Astrocyte (in vitro differentiated cells and primary cell): ENCODE data around the gene ZNF442. TPM values are rescaled to one million over a fixed set of nuclear protein-coding genes. Genes with fewer than 3 reads are reported as not detected.
"Not testable (repeated sequence)": the region's sequence is repeated elsewhere in the genome, so short reads cannot be mapped to it uniquely, and the experiment has no call there.

Experiments
- DNase-seq: peaks from one replicate; pipeline ENCODE4 v3.0.0-alpha.2; 2010; ENCODE audit warnings: low read depth
- FAIRE-seq: peaks from 2 replicates; lab custom pipeline; 2011; peaks lifted over from hg19 to GRCh38; lab: Jason Lieb, UNC
- H2AFZ ChIP-seq: 2 replicates; pipeline ENCODE4 v1.6.0; 2012; ENCODE audit warnings: low read depth, low read length, inconsistent platforms
- H3K27ac ChIP-seq: 2 replicates; pipeline ENCODE4 v1.5.1; 2011; ENCODE audit warnings: low read depth, low read length, inconsistent platforms
- H3K27me3 ChIP-seq: 2 replicates; pipeline ENCODE4 v1.6.0; 2011; ENCODE audit warnings: low read length, inconsistent platforms; ENCODE audit not compliant: insufficient read depth
- H3K36me3 ChIP-seq: 2 replicates; pipeline ENCODE4 v1.5.1; 2011; ENCODE audit warnings: low read length, inconsistent platforms; ENCODE audit not compliant: insufficient read depth
- H3K4me1 ChIP-seq: 2 replicates; pipeline ENCODE4 v1.5.1; 2011; ENCODE audit warnings: low read length, inconsistent platforms; ENCODE audit not compliant: insufficient read depth
- H3K4me2 ChIP-seq: 2 replicates; pipeline ENCODE4 v1.6.0; 2012; ENCODE audit warnings: low read length, inconsistent platforms
- H3K4me3 ChIP-seq: 2 replicates; pipeline ENCODE4 v1.5.1; 2011; ENCODE audit warnings: low read depth, mild to moderate bottlenecking, low read length, inconsistent platforms; ENCODE audit not compliant: insufficient read depth
- H3K79me2 ChIP-seq: 2 replicates; pipeline ENCODE4 v1.6.0; 2012; ENCODE audit warnings: mild to moderate bottlenecking, low read length, inconsistent platforms; ENCODE audit not compliant: insufficient read depth
- H3K9ac ChIP-seq: 2 replicates; pipeline ENCODE4 v1.6.0; 2012; ENCODE audit warnings: mild to moderate bottlenecking, low read length, inconsistent platforms
- H3K9me3 ChIP-seq: 2 replicates; pipeline ENCODE4 v1.5.1; 2012; ENCODE audit warnings: low read depth, mild to moderate bottlenecking, low read length, inconsistent platforms; ENCODE audit not compliant: insufficient read depth
- H4K20me1 ChIP-seq: 2 replicates; pipeline ENCODE4 v1.6.0; 2012; ENCODE audit warnings: low read length, inconsistent platforms; ENCODE audit not compliant: insufficient read depth
- H3K27ac Mint-ChIP-seq: one replicate; pipeline ENCODE4 v1.8.0; 2021; ENCODE audit warnings: mild to moderate bottlenecking, mixed read lengths; ENCODE audit not compliant: unreplicated experiment
- H3K27me3 Mint-ChIP-seq: one replicate; pipeline ENCODE4 v1.8.0; 2021; ENCODE audit warnings: low read depth, mixed read lengths; ENCODE audit not compliant: unreplicated experiment
- H3K36me3 Mint-ChIP-seq: one replicate; pipeline ENCODE4 v1.8.0; 2021; ENCODE audit warnings: low read depth, mixed read lengths; ENCODE audit not compliant: unreplicated experiment
- H3K4me1 Mint-ChIP-seq: one replicate; pipeline ENCODE4 v1.8.0; 2021; ENCODE audit warnings: low read depth, mixed read lengths; ENCODE audit not compliant: unreplicated experiment
- H3K4me3 Mint-ChIP-seq: one replicate; pipeline ENCODE4 v1.8.0; 2021; ENCODE audit warnings: mild to moderate bottlenecking, moderate library complexity, mixed read lengths; ENCODE audit not compliant: unreplicated experiment
- H3K9me3 Mint-ChIP-seq: one replicate; pipeline ENCODE4 v1.8.0; 2021; ENCODE audit warnings: mild to moderate bottlenecking, mixed read lengths; ENCODE audit not compliant: unreplicated experiment
- CTCF ChIP-seq: IDR thresholded peaks from 2 replicates; pipeline ENCODE4 v1.5.1; 2011; ENCODE audit warnings: low read depth, mild to moderate bottlenecking, inconsistent platforms, low read length, moderate library complexity; ENCODE audit not compliant: insufficient read depth
- EZH2 ChIP-seq: IDR thresholded peaks from 2 replicates; pipeline ENCODE4 v1.6.1; 2012; ENCODE audit warnings: mild to moderate bottlenecking, low read length, inconsistent platforms; ENCODE audit not compliant: insufficient read depth
- total RNA-seq: library from RNA; stranded (reverse); gene quantifications from 2 replicates; pipeline ENCODE4 v1.2.1, GENCODE V29; 2021

Gene ZNF442
- total RNA-seq, 1 donor from 2014 or later: 0.95 TPM

DNA sequence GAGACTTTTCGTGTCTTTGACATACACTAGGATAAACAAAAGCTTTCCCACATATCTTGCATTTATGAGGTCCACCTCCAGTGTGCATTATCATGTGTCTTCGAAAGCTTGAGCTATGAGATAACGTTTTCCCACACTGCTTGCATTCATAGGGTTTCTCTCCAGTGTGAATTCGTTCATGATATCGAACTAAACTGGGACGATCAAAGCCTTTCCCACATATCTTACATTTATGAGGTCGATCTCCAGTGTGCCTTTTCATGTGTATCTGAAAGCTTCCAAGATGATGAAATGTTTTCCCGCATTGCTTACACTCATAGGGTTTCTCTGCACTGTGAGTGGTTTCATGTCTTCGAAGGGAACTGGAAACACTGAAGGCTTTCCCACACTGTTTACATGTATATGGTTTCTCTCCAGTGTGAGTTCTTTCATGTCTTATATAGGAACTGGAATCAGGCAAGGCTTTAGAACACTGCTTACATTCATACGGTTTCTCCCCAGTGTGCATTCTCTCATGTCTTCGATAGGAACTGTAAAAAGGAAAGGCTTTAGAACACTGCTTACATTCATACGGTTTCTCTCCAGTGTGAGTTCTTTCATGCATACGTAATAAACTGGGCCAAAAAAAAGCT is 46.6 kb downstream of the ZNF442 start:
- no peaks in the 10 kb centered on the region for H4K20me1 ChIP-seq
- no peaks in the 10 kb centered on the region for H3K79me2 ChIP-seq
- FAIRE-seq (no peak), DNase-seq (no peak)
- no peak overlapping the region for H3K27ac ChIP-seq
- no peak overlapping the region for H3K9ac ChIP-seq
- Mint-ChIP-seq H3K27ac (no peak overlapping the region), H3K4me1 (no peaks in the 10 kb centered on the region), H3K36me3 (no peaks in the 10 kb centered on the region), H3K4me3 (no peak overlapping the region), H3K27me3 (no peaks in the 10 kb centered on the region), H3K9me3 (peaks cover 13% of the 10 kb centered on the region)
- no peaks in the 10 kb centered on the region for H3K36me3 ChIP-seq
- no peak overlapping the region for H3K4me2 ChIP-seq
- no peak overlapping the region for H2AFZ ChIP-seq
- no peaks in the 10 kb centered on the region for H3K27me3 ChIP-seq
- peaks cover 30% of the 10 kb centered on the region for H3K9me3 ChIP-seq
- H3K4me3 ChIP-seq: no peak overlapping the region
- H3K4me1 ChIP-seq: no peaks in the 10 kb centered on the region
- TF ChIP-seq EZH2: no peak
- TF ChIP-seq CTCF: no peak

DNA sequence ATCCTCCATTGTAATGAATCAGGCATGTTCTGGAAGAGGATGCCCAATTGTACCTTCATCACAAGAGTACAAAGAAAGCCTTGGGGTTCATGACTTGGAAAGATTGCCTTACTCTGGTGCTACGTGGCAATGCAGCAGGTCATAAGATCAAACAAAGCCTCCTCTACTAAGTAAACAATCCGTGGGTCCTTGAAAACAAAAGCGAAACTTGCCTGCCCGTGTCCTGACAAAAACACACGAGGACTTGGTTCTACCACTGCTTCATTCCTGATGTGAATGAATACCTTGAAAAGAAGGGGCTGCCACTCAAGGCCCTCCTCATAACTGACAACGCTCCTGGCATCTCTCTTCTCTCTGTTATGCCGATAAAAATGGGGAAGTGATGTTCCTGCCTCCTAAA is 50.9 kb downstream of the ZNF442 start:
- H3K9me3 Mint-ChIP-seq: peaks cover 19% of the 10 kb centered on the region

DNA sequence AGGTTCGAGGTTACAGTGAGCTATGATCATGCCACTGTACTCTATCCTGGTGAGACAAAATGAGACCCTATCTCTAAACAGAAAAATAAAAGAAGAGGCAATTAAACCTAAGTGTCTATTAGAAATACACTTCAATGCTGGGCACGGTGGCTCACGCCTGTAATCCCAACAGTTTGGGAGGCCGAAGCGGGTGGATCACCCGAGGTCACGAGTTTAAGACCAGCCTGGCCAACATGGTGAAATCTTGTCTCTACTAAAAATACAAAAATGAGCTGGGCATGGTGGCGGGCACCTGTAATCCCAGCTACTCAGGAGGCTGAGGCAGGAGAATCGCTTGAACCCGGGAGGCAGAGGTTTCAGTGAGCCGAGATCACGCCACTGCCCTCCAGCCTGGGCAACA is 56.6 kb downstream of the ZNF442 start:
- H3K4me2 ChIP-seq, H3K27ac Mint-ChIP-seq, H3K4me1 Mint-ChIP-seq, H3K9ac ChIP-seq, FAIRE-seq, H3K9me3 ChIP-seq, H3K36me3 ChIP-seq, H3K4me1 ChIP-seq, H3K27me3 Mint-ChIP-seq, H3K36me3 Mint-ChIP-seq, H3K79me2 ChIP-seq, H3K27me3 ChIP-seq, H3K27ac ChIP-seq, DNase-seq, H3K4me3 Mint-ChIP-seq, H3K4me3 ChIP-seq, H4K20me1 ChIP-seq, H2AFZ ChIP-seq: not testable (repeated sequence)
- H3K9me3 Mint-ChIP-seq: peaks cover 18% of the 10 kb centered on the region

More for the DNA sequence above, 50.9 kb downstream of the ZNF442 start:
- Mint-ChIP-seq H3K27me3 (no peaks in the 10 kb centered on the region), H3K27ac (no peak overlapping the region), H3K4me1 (no peaks in the 10 kb centered on the region), H3K4me3 (no peak overlapping the region), H3K36me3 (no peaks in the 10 kb centered on the region)
- H2AFZ ChIP-seq: no peak overlapping the region
- no peaks in the 10 kb centered on the region for H3K27me3 ChIP-seq
- FAIRE-seq (no peak), DNase-seq (no peak)
- no peak overlapping the region for H3K4me3 ChIP-seq
- H3K27ac ChIP-seq: no peak overlapping the region
- no peak overlapping the region for H3K4me2 ChIP-seq
- peaks cover 25% of the 10 kb centered on the region for H3K9me3 ChIP-seq
- no peaks in the 10 kb centered on the region for H3K4me1 ChIP-seq
- H3K79me2 ChIP-seq: no peaks in the 10 kb centered on the region
- no peaks in the 10 kb centered on the region for H3K36me3 ChIP-seq
- TF ChIP-seq EZH2 (no peak), CTCF (no peak)
- H4K20me1 ChIP-seq: no peaks in the 10 kb centered on the region
- H3K9ac ChIP-seq: no peak overlapping the region

Other genes with a start within 250 kb of the ZNF442 start
- gene ZNF20, start 225.3 kb downstream of the ZNF442 start, total RNA-seq: 7.5 and 8.2 TPM in 2 replicates
- 13.7 and 16.1 TPM in 2 replicates for gene ZNF625, start 208.9 kb downstream of the ZNF442 start, total RNA-seq
- gene ZNF136, start 202.6 kb downstream of the ZNF442 start, total RNA-seq: 8.3 and 11.1 TPM in 2 replicates
- gene ZNF44, start 70.8 kb downstream of the ZNF442 start, total RNA-seq: 0.09 TPM in 1 of 2 replicates, not detected in the other
- gene ZNF563, start 32.0 kb downstream of the ZNF442 start, total RNA-seq: not detected in 2 replicates
- gene ZNF799, start 35.6 kb upstream of the ZNF442 start, total RNA-seq: 1.7 and 3.2 TPM in 2 replicates
- gene ZNF443, start 75.3 kb upstream of the ZNF442 start, total RNA-seq: 2.5 and 4.3 TPM in 2 replicates
- 2.3 and 2.8 TPM in 2 replicates for gene ZNF709, start 119.1 kb upstream of the ZNF442 start, total RNA-seq
- gene ZNF564, start 185.8 kb upstream of the ZNF442 start, total RNA-seq: 9.7 and 11.5 TPM in 2 replicates
- gene ZNF490, start 245.1 kb upstream of the ZNF442 start, total RNA-seq: 8.2 and 12.5 TPM in 2 replicates
- gene ZNF791, start 245.2 kb upstream of the ZNF442 start, total RNA-seq: 23.2 and 29.6 TPM in 2 replicates